Kidney (tissue), 14 donors: Measurements from ENCODE around the gene HSPB7. TPM values are rescaled to one million over a fixed set of nuclear protein-coding genes. Genes with fewer than 3 reads are reported as not detected.
"Not testable (repeated sequence)": the region's sequence is repeated elsewhere in the genome, so short reads cannot be mapped to it uniquely, and the experiment has no call there.

ENCODE experiments used
- DNase-seq, 5 donors: peaks; one replicate each; pipeline ENCODE4 v3.0.0-alpha.2; 2013 to 2020
- FAIRE-seq: peaks from 2 replicates; lab custom pipeline; 2012; peaks lifted over from hg19 to GRCh38; lab: Jason Lieb, UNC
- H3K27ac ChIP-seq, 2 donors: one replicate each; pipeline ENCODE4 v1.7.0; 2013; ENCODE audit warnings: low read depth in 2 of 2, low read length in 2 of 2, inconsistent platforms in 1 of 2
- H3K27me3 ChIP-seq: one replicate; pipeline ENCODE4 v1.7.1; 2013; ENCODE audit warnings: low read length, inconsistent platforms; ENCODE audit not compliant: control insufficient read depth, insufficient read depth
- H3K36me3 ChIP-seq, 3 donors: one replicate each; pipeline versions ENCODE4 v1.7.0 to v1.7.1; 2013; ENCODE audit warnings: low read length in 3 of 3, control low read depth in 1 of 3, inconsistent platforms in 1 of 3; ENCODE audit not compliant: insufficient read depth in 3 of 3, control insufficient read depth in 2 of 3
- H3K4me1 ChIP-seq, 3 donors: one replicate each; pipeline versions ENCODE4 v1.7.0 to v1.7.1; 2013; ENCODE audit warnings: low read length in 3 of 3, inconsistent platforms in 1 of 3, low read depth in 1 of 3; ENCODE audit not compliant: control insufficient read depth in 2 of 3, insufficient read depth in 2 of 3
- H3K4me3 ChIP-seq, 3 donors: one replicate each; pipeline versions ENCODE4 v1.7.0 to v1.8.1; 2013; ENCODE audit warnings: low read length in 3 of 3, control low read depth in 1 of 3, inconsistent platforms in 1 of 3
- H3K9ac ChIP-seq, 3 donors: one replicate each; pipeline versions ENCODE4 v1.7.0 to v1.7.1; 2013; ENCODE audit warnings: low read length in 3 of 3, control low read depth in 1 of 3, inconsistent platforms in 1 of 3
- H3K9me3 ChIP-seq, 3 donors: one replicate each; pipeline versions ENCODE4 v1.7.0 to v1.7.1; 2013; ENCODE audit warnings: low read length in 3 of 3, control low read depth in 1 of 3, inconsistent platforms in 1 of 3; ENCODE audit not compliant: control insufficient read depth in 2 of 3, insufficient read depth in 1 of 3
- CTCF ChIP-seq: IDR thresholded peaks from 3 replicates; pipeline ENCODE4 v1.5.1; 2012; ENCODE audit warnings: mild to moderate bottlenecking, moderate library complexity, borderline replicate concordance; ENCODE audit not compliant: insufficient read depth; ENCODE audit errors: extremely low read depth
- intact Hi-C: fragments of 100-400 bp; cut with DNase I; formaldehyde crosslinking; loops from one replicate; pipeline ENCODE4 v1.11.1; 2022
- polyA plus RNA-seq: library from polyadenylated mRNA; stranded (reverse); fragments of 350-450 nt; fragmentation: Illumina TruSeq; extraction: RNeasy Lipid Tissue Mini Kit (QIAGEN cat#74804); gene quantifications from one replicate; pipeline ENCODE4 v1.2.3, GENCODE V29; 2014; ENCODE audit warnings: low read depth, low replicate concordance; ENCODE audit not compliant: insufficient read depth
- total RNA-seq: library from RNA; stranded (reverse); fragmentation: NEBNext Ultra II Directional; extraction: Animal tissue kit (Norgen Biotek cat#: 25700); gene quantifications from one replicate; pipeline ENCODE4 v1.2.1, GENCODE V29; 2021
- donor health status: control.
- donor health status: control.
- donor health status: control.
- donor health status: control.
- donor health status: control.
- donor health status: DM: yes; HTN: yes; CAD: no.
- donor health status: Normal renal cell carcinoma (clear cell type).

The HSPB7 gene
- total and polyA plus RNA-seq, 2 donors from 2014 or later: 17.0 to 29.1 TPM

DNA sequence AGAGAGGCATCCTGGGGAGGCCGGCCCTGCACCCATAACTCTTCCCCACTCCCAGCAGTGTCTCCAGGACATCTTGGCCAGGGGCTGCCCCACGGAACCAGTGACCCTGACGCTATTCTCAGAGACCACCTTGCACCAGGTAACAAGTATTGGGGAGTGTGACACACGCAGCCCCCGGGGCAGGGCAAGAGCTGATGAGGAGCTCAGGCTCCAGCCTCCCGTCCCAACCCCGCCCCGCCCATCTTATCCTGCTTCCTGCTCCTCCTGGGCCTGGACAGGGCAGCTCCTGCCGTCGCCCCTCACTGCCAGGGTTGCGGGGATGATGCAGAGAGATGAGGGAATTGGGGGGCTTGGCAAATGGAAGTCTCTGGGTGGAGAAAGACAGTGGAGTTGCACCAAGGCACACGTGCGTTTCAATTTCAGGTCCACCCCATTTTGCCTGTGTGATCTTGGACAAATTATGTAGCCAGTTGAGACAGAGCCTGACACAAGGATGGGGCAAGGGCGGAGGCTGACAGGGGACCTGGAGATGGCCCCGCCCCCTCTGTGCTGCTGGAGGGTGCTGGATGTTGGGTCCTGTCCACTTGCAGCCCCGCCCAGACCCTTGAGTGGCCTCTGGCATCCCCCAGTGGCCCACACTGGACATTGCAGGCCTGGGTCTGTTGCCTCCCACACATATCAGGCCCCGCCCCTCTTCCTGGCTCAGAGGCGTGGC lies 14.7 kb upstream of the HSPB7 start:
- FAIRE-seq: no peak
- intact Hi-C loops: no loop called here

GRCh38 chr1:16031551-16031950 lies 13.7 kb upstream of the HSPB7 start:
- FAIRE-seq: no peak
- H3K4me1 ChIP-seq: peaks cover 0 to 5% (median 5%) of the 10 kb centered on the region in 3 donors
- intact Hi-C loops: no loop called here
- no peak for DNase-seq
- no peak overlapping the region for H3K4me3 ChIP-seq
- no peak for TF ChIP-seq CTCF
- H3K9me3 ChIP-seq: no peaks in the 10 kb centered on the region
- no peak overlapping the region for H3K27ac ChIP-seq
- H3K9ac ChIP-seq: no peak overlapping the region
- no peaks in the 10 kb centered on the region for H3K27me3 ChIP-seq
- H3K36me3 ChIP-seq: no peaks in the 10 kb centered on the region

More for the DNA sequence above, 14.7 kb upstream of the HSPB7 start:
- Histone ChIP-seq H3K36me3 (no peaks in the 10 kb centered on the region), H3K4me3 (no peak overlapping the region), H3K27me3 (no peaks in the 10 kb centered on the region), H3K27ac (no peak overlapping the region), H3K9ac (peak overlapping the region in 1 of 3 donors; percentile 34), H3K4me1 (no peaks in the 10 kb centered on the region), H3K9me3 (no peaks in the 10 kb centered on the region)
- peak; percentile 99 for TF ChIP-seq CTCF
- DNase-seq: peak; percentile 89 to 94 (median 93)

DNA sequence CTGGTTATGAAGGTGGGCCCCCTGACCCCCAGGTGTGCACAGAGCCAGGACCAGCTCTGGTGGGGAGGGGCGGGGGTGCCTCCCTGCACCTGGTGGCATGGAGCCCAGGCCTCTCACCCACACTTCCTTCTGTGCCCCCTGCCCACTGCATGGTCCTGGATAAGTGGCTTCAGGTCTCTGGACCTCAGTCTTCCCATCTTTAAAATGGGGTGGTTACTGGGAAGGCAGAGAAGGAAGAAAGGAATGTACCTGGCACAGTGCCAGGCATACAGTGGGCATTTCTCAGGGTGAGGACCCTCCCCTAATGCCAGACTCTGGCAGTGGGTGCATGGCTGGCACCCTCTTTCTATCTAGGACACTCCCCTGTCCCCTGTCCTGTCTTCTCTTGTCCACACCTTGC lies 11.4 kb upstream of the HSPB7 start:
- peaks cover 0 to 5% (median 5%) of the 10 kb centered on the region in 3 donors for H3K4me1 ChIP-seq
- no peaks in the 10 kb centered on the region for H3K27me3 ChIP-seq
- no peak overlapping the region for H3K9ac ChIP-seq
- intact Hi-C loops: no loop called here
- no peak for TF ChIP-seq CTCF
- H3K27ac ChIP-seq: no peak overlapping the region
- H3K9me3 ChIP-seq: no peaks in the 10 kb centered on the region
- DNase-seq (no peak), FAIRE-seq (no peak)
- H3K36me3 ChIP-seq: no peaks in the 10 kb centered on the region
- H3K4me3 ChIP-seq: no peak overlapping the region

DNA sequence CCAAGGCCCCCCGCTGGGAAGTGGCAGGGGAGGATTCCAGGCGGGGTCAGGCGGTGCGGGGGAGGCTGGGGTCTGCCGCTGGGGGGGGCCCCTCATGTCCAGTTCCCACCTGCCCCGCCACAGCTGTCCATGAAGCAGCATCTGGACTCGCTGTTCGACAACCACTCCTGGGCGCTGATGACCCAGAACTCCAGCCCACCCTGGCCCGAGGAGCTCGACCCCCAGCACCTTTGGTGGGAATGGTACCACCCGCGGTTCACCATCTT lies 11.1 kb upstream of the HSPB7 start:
- DNase-seq, intact Hi-C loops, H3K4me3 ChIP-seq, H3K9ac ChIP-seq, H3K36me3 ChIP-seq, H3K9me3 ChIP-seq, H3K4me1 ChIP-seq, H3K27me3 ChIP-seq, H3K27ac ChIP-seq, FAIRE-seq: not testable (repeated sequence)
